Natural killer cell (primary cell): ENCODE data around the gene MTMR10. TPM values are rescaled to one million over a fixed set of nuclear protein-coding genes. Genes with fewer than 3 reads are reported as not detected.

Experiments used
- ATAC-seq, 3 donors: fragments of 150-1000 bp in 2 of 3; fragments of 200-7000 bp in 1 of 3; cut with Tn5 transposase; 1 replicate in 1 of 3; 2 replicates in 2 of 3; pipeline ENCODE4 v1.10.0; 2021; ENCODE audit warnings: mild to moderate bottlenecking in 2 of 3, moderate library complexity in 2 of 3
- DNase-seq, 2 donors: peaks; one replicate each; pipeline versions ENCODE4 v3.0.0 to v3.0.0-alpha.2; 2013 to 2021; ENCODE audit warnings: mixed read lengths in 1 of 2
- H3K27ac ChIP-seq: one replicate; pipeline ENCODE4 v1.5.1; 2013; ENCODE audit warnings: mild to moderate bottlenecking, low read length
- H3K27me3 ChIP-seq: one replicate; pipeline ENCODE4 v1.6.1; 2013; ENCODE audit warnings: low read length; ENCODE audit not compliant: control insufficient read depth, insufficient read depth
- H3K36me3 ChIP-seq: one replicate; pipeline ENCODE4 v1.6.1; 2013; ENCODE audit warnings: low read length; ENCODE audit not compliant: control insufficient read depth, insufficient read depth
- H3K4me1 ChIP-seq: one replicate; pipeline ENCODE4 v1.6.1; 2013; ENCODE audit warnings: low read length; ENCODE audit not compliant: control insufficient read depth, insufficient read depth
- H3K4me3 ChIP-seq: one replicate; pipeline ENCODE4 v1.5.1; 2013; ENCODE audit warnings: low read length
- H3K9me3 ChIP-seq: one replicate; pipeline ENCODE4 v1.6.1; 2013; ENCODE audit warnings: low read length; ENCODE audit not compliant: control insufficient read depth, insufficient read depth
- H3K27ac Mint-ChIP-seq, 2 donors: one replicate each; pipeline ENCODE4 v1.8.0; 2022; ENCODE audit warnings: mild to moderate bottlenecking in 2 of 2, mixed read lengths in 2 of 2, moderate library complexity in 1 of 2
- H3K27me3 Mint-ChIP-seq, 2 donors: one replicate each; pipeline ENCODE4 v1.8.0; 2022; ENCODE audit warnings: low read depth in 2 of 2, mixed read lengths in 2 of 2
- H3K36me3 Mint-ChIP-seq: one replicate; pipeline ENCODE4 v1.8.0; 2022; ENCODE audit warnings: mixed read lengths
- H3K4me1 Mint-ChIP-seq, 2 donors: one replicate each; pipeline ENCODE4 v1.8.0; 2022; ENCODE audit warnings: mixed read lengths in 2 of 2
- H3K4me3 Mint-ChIP-seq: one replicate; pipeline ENCODE4 v1.8.0; 2022; ENCODE audit warnings: mild to moderate bottlenecking, moderate library complexity, mixed read lengths
- H3K9me3 Mint-ChIP-seq, 2 donors: one replicate each; pipeline ENCODE4 v1.8.0; 2022; ENCODE audit warnings: mixed read lengths in 2 of 2
- WGBS: methylation state at CpG from one replicate; pipeline ENCODE4 v1.1.7; 2013; ENCODE audit warnings: missing lambda C conversion rate; ENCODE audit not compliant: insufficient coverage; 5-methylcytosine and 5-hydroxymethylcytosine counted together
- intact Hi-C: fragments of 100-400 bp; cut with micrococcal nuclease; formaldehyde crosslinking; loops from one replicate; pipeline ENCODE4 v1.14.2; 2022
- total RNA-seq, 4 donors: library from RNA; stranded (reverse); fragments of 120-200 nt in 1 of 4; gene quantifications; one replicate each; pipeline versions ENCODE4 v1.2.3 to v1.2.4, GENCODE V29; 2013 to 2022
- TF ChIP-seq, protein P1 (sequence below): fragments of 200-600 bp; IDR thresholded peaks from one replicate; pipeline ENCODE4 v1.8.0; 2022; ENCODE audit warnings: antibody characterized with exemption

MTMR10 gene
- total RNA-seq, 3 donors from 2014 or later (not counting 1 experiment from before 2014, with no cell fraction given): 46.3 to 64.5 (median 54.2) TPM

DNA sequence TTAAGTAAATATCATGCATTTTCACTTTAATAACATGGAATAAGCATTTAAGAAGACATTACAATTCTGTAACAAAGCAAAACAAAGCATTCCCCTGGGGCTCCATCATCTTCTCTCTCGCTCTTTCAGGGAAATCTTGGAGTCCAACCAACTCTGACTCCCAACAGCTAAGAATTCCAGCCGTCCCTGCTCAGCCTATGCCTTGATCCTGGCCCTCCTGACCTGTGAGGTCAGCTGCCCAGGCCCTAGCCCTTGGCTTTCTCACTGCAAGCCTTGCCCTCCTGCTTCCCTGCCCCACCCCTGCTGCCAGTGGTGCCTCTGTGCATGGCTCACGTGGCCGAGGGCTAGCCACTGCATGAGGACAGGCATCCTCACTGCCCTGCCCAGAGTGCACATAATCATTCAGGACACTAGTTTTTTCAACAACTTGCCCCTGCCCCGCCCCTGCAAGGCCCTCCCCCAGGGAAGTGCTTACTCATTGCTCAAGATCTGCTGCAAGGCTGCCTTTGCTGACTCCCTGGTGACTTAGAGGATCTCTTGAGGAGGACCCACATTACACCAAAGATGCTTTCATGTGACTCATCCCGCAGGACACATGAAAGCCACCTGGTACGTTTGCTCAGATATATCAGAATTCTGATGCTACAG is 37.6 kb downstream of the MTMR10 start:
- TF ChIP-seq, protein P1, sequence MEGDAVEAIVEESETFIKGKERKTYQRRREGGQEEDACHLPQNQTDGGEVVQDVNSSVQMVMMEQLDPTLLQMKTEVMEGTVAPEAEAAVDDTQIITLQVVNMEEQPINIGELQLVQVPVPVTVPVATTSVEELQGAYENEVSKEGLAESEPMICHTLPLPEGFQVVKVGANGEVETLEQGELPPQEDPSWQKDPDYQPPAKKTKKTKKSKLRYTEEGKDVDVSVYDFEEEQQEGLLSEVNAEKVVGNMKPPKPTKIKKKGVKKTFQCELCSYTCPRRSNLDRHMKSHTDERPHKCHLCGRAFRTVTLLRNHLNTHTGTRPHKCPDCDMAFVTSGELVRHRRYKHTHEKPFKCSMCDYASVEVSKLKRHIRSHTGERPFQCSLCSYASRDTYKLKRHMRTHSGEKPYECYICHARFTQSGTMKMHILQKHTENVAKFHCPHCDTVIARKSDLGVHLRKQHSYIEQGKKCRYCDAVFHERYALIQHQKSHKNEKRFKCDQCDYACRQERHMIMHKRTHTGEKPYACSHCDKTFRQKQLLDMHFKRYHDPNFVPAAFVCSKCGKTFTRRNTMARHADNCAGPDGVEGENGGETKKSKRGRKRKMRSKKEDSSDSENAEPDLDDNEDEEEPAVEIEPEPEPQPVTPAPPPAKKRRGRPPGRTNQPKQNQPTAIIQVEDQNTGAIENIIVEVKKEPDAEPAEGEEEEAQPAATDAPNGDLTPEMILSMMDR: no peak

DNA sequence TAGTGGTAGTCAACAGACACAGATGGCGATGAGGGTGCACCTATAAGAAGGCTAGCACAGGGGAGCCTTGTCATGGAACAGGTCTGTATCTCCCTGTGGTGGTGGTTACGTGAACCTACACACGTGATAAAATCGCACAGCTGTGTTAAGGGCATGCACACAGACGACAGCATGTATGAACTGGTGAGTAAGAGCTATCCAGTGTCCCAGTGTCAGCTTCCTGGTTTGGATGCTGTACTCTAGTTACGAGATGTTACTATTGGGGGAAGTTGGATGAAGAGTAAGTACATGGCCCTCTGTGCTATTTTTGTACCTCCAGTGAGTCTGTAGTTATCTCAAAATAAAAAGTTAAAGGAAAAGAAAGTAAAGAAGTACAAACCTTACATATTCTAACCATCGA is 38.2 kb downstream of the MTMR10 start:
- intact Hi-C loops: no loop called here
- Histone ChIP-seq H3K9me3 (no peaks in the 10 kb centered on the region), H3K27me3 (no peaks in the 10 kb centered on the region), H3K27ac (no peak overlapping the region), H3K4me3 (no peak overlapping the region), H3K36me3 (peaks cover 86% of the 10 kb centered on the region), H3K4me1 (no peaks in the 10 kb centered on the region)
- ATAC-seq (no peak), DNase-seq (no peak)
- peaks cover 0 to 8% of the 10 kb centered on the region in 2 donors for H3K4me1 Mint-ChIP-seq
- peaks cover 40% of the 10 kb centered on the region for H3K36me3 Mint-ChIP-seq
- TF ChIP-seq, protein P1: no peak
- no peak overlapping the region for H3K4me3 Mint-ChIP-seq
- no peaks in the 10 kb centered on the region for H3K9me3 Mint-ChIP-seq
- WGBS: 99% methylated on average over 6 of the region's 7 CpGs
- no peak overlapping the region for H3K27ac Mint-ChIP-seq
- H3K27me3 Mint-ChIP-seq: no peaks in the 10 kb centered on the region

More for the DNA sequence above, 37.6 kb downstream of the MTMR10 start:
- DNase-seq: no peak
- intact Hi-C loops: no loop called here
- H3K9me3 ChIP-seq: no peaks in the 10 kb centered on the region
- 92% methylated on average over 7 of the region's 7 CpGs for WGBS
- H3K4me1 ChIP-seq: no peaks in the 10 kb centered on the region
- no peak overlapping the region for H3K27ac ChIP-seq
- H3K27me3 Mint-ChIP-seq: no peaks in the 10 kb centered on the region
- H3K36me3 ChIP-seq: peaks cover 86% of the 10 kb centered on the region
- H3K36me3 Mint-ChIP-seq: peaks cover 40% of the 10 kb centered on the region
- no peaks in the 10 kb centered on the region for H3K9me3 Mint-ChIP-seq
- ATAC-seq: peak in 1 of 3 donors; percentile 41
- H3K4me3 ChIP-seq: no peak overlapping the region
- no peak overlapping the region for H3K4me3 Mint-ChIP-seq
- no peaks in the 10 kb centered on the region for H3K27me3 ChIP-seq
- peaks cover 0 to 9% of the 10 kb centered on the region in 2 donors for H3K4me1 Mint-ChIP-seq
- no peak overlapping the region for H3K27ac Mint-ChIP-seq

DNA sequence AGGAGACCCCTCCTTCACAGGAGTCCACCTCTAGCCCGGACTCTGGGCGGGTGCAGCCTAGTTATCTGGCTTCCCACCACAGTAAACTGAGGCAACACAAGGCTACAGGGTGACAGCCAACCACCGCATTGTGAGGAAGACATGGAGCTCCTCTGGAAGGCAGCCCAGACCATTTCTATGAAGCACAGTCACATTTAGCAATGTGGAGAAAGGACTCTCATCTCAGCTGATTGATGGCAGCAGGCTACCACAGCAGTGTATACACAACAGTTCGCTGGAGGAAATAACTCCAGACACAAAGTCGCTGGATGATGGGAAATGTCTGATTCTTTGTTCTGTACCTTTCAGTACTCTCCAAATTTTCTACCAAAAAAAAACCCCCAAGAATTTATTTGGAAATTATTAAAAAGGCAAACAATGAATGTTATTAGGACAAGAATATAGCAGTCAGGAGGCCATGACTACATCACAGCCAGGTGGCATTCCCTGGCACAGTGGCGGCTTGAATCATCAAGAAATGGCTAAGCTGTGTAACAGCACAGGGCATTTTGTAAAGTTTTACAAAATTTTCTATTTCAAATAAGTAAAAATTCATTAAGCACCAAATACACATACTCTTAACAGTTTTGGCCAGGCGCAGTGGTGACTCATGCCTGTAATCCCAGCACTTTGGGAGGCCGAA is 47.6 kb downstream of the MTMR10 start:
- H3K4me1 Mint-ChIP-seq: no peaks in the 10 kb centered on the region
- no peak for ATAC-seq
- peaks cover 20% of the 10 kb centered on the region for H3K36me3 Mint-ChIP-seq
- TF ChIP-seq, protein P1: no peak
- DNase-seq: no peak
- no peak overlapping the region for H3K4me3 ChIP-seq
- H3K27ac ChIP-seq: no peak overlapping the region
- intact Hi-C loops: no loop called here
- no peaks in the 10 kb centered on the region for H3K27me3 Mint-ChIP-seq
- no peaks in the 10 kb centered on the region for H3K9me3 Mint-ChIP-seq
- 92% methylated on average over 7 of the region's 8 CpGs for WGBS
- no peaks in the 10 kb centered on the region for H3K27me3 ChIP-seq
- H3K9me3 ChIP-seq: no peaks in the 10 kb centered on the region
- H3K4me3 Mint-ChIP-seq: no peak overlapping the region
- H3K36me3 ChIP-seq: peaks cover 83% of the 10 kb centered on the region
- no peaks in the 10 kb centered on the region for H3K4me1 ChIP-seq
- H3K27ac Mint-ChIP-seq: no peak overlapping the region
